ENCODE results near the gene PRRT1B. TPM values are rescaled to one million over a fixed set of nuclear protein-coding genes. Genes with fewer than 3 reads are reported as not detected.

PRRT1B gene
- total and polyA plus RNA-seq, 2 experiments from 2014 or later: not detected

- Histone ChIP-seq H3K4me1 (ENCODE audit: insufficient read depth) (no peaks in the 10 kb centered on the region), H3F3A (ENCODE audit: insufficient read depth) (no peaks in the 10 kb centered on the region), H3K79me2 (ENCODE audit: insufficient read depth) (no peaks in the 10 kb centered on the region), H3K9me3 (ENCODE audit: low read depth) (no peaks in the 10 kb centered on the region), H3K4me2 (ENCODE audit: unreplicated experiment) (no peak overlapping the region), H2AFZ (no peak overlapping the region), H3K9me2 (ENCODE audit: insufficient read depth) (no peaks in the 10 kb centered on the region), H3K4me3 (no peak overlapping the region), H4K20me1 (ENCODE audit: insufficient read depth) (no peaks in the 10 kb centered on the region), H3K27me3 (replicated peaks; ENCODE audit: insufficient read depth) (no peaks in the 10 kb centered on the region), H3K9ac (no peak overlapping the region), H3K36me3 (ENCODE audit: low read depth) (no peaks in the 10 kb centered on the region), H3K27ac (no peak overlapping the region)
- DNase-seq: no peak
- 91 to 96% methylated on average over 7 of the region's 7 CpGs for WGBS, 2 experiments (ENCODE audit: low coverage in 1 of 2, low lambda C conversion rate in 2 of 2, missing lambda C conversion rate in 2 of 2)
- in situ Hi-C loops (cut with MboI): no loop called here
- TF ChIP-seq EZH2 (IDR thresholded peaks at IDR 0.05; ENCODE audit: insufficient read depth, poor library complexity, severe bottlenecking) (no peak), EZH2phosphoT487 (IDR thresholded peaks at IDR 0.05; ENCODE audit: insufficient read depth, low read depth) (no peak)
Measured at GRCh38 chr9:131597246-131597645, 51.9 kb downstream of the PRRT1B start.

DNA sequence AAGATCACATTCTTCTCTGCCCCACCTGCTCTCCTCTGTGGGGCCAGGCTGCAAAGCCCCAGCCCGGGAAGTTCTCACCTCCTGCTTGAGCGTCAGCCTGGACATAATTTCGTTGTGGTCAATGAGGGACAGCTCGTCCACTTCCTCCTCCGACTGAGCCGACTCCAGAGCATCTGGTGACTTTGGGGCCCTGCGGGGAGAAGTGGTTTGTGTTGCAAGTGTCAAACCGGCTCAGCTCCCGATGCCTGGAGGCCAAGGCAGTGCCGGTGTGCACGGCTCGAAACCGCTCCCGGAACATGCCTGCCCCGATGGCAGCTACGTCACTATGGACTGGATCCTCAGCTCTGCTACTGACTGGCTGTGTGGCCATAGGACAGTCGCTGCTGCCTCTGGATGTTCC, 52.8 kb downstream of the PRRT1B start:
- Histone ChIP-seq H3K27me3 (replicated peaks; ENCODE audit: insufficient read depth) (no peaks in the 10 kb centered on the region), H2AFZ (no peak overlapping the region), H3K4me1 (ENCODE audit: insufficient read depth) (no peaks in the 10 kb centered on the region), H3K4me2 (ENCODE audit: unreplicated experiment) (no peak overlapping the region), H3F3A (ENCODE audit: insufficient read depth) (no peaks in the 10 kb centered on the region), H3K79me2 (ENCODE audit: insufficient read depth) (no peaks in the 10 kb centered on the region), H3K4me3 (no peak overlapping the region), H3K9ac (no peak overlapping the region), H3K9me3 (ENCODE audit: low read depth) (no peaks in the 10 kb centered on the region), H3K36me3 (ENCODE audit: low read depth) (no peaks in the 10 kb centered on the region), H3K27ac (no peak overlapping the region), H4K20me1 (ENCODE audit: insufficient read depth) (no peaks in the 10 kb centered on the region), H3K9me2 (ENCODE audit: insufficient read depth) (no peaks in the 10 kb centered on the region)
- TF ChIP-seq EZH2phosphoT487 (IDR thresholded peaks at IDR 0.05; ENCODE audit: insufficient read depth, low read depth): no peak
- TF ChIP-seq EZH2 (IDR thresholded peaks at IDR 0.05; ENCODE audit: insufficient read depth, poor library complexity, severe bottlenecking): no peak
- no peak for DNase-seq
- WGBS, 2 experiments (ENCODE audit: low coverage in 1 of 2, low lambda C conversion rate in 2 of 2, missing lambda C conversion rate in 2 of 2): 97 to 99% methylated on average over 17 of the region's 17 CpGs
- in situ Hi-C loops (cut with MboI): no loop called here

DNA sequence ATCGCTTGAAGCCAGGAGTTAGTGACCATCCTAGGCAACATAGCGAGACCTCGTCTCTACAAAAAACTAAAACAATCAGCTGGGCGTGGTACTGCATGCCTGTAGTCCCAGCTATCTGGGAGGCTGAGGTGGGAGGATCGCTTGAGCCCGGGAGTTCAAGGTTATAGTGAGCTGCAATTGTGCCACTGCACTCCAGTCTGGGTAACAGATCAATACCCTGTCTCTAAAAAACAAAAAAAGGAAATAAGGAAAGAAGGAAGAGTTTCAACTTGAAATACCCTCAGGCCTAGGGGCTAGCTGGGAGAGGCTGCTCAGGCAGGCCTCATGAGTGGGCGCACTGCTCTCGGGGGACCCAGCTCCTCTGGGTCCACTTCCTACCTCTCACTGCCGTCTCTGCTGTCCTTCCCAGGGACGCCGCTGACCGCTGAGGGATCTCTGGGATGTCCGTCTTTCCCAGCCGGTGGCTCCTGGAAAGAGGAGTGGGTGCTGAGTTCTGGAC, 56.4 kb downstream of the PRRT1B start:
- WGBS, 2 experiments (ENCODE audit: low coverage in 1 of 2, low lambda C conversion rate in 2 of 2, missing lambda C conversion rate in 2 of 2): 93% methylated on average over 14 of the region's 14 CpGs
- in situ Hi-C loops (cut with MboI): loop anchor here (25.0 kb wide), 1 partner anchor 661 kb away; no protein-coding TSS in a partner anchor

DNA sequence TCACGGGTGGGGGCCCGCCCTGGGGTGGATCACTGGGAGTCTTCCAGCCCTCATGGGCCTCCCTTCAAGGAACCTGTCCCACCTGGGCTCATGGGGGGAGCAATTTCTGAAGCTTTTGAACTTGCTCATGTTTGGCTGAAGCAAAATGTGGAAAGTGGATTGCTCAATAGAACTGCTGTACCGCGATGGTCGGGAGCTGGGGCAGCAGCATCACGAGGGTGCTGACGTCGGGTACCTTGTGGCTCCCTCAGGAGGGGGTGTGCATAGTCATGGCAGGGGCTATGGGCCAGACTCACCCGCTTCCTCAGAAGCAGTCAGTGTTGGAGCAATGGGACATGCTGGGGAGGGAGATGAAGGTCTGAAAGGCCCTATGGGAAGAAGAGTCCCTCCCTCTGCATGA, 57.9 kb downstream of the PRRT1B start:
- in situ Hi-C loops (cut with MboI): loop anchor here (25.0 kb wide), 1 partner anchor 659 kb away; no protein-coding TSS in a partner anchor
- Histone ChIP-seq H3K4me1 (ENCODE audit: insufficient read depth) (peaks cover 4% of the 10 kb centered on the region), H3K9me2 (ENCODE audit: insufficient read depth) (no peaks in the 10 kb centered on the region), H3K36me3 (ENCODE audit: low read depth) (no peaks in the 10 kb centered on the region), H3K9me3 (ENCODE audit: low read depth) (no peaks in the 10 kb centered on the region), H3K9ac (no peak overlapping the region), H3K4me2 (ENCODE audit: unreplicated experiment) (no peak overlapping the region), H3K4me3 (no peak overlapping the region), H4K20me1 (ENCODE audit: insufficient read depth) (no peaks in the 10 kb centered on the region), H3K27ac (no peak overlapping the region), H3F3A (ENCODE audit: insufficient read depth) (peaks cover 6% of the 10 kb centered on the region), H3K79me2 (ENCODE audit: insufficient read depth) (no peaks in the 10 kb centered on the region), H3K27me3 (replicated peaks; ENCODE audit: insufficient read depth) (no peaks in the 10 kb centered on the region), H2AFZ (no peak overlapping the region)
- TF ChIP-seq EZH2phosphoT487 (IDR thresholded peaks at IDR 0.05; ENCODE audit: insufficient read depth, low read depth): no peak
- TF ChIP-seq EZH2 (IDR thresholded peaks at IDR 0.05; ENCODE audit: insufficient read depth, poor library complexity, severe bottlenecking): no peak
- WGBS, 2 experiments (ENCODE audit: low coverage in 1 of 2, low lambda C conversion rate in 2 of 2, missing lambda C conversion rate in 2 of 2): 94% methylated on average over 9 of the region's 9 CpGs
- no peak for DNase-seq

More for the DNA sequence above, 56.4 kb downstream of the PRRT1B start:
- no peak overlapping the region for H3K27ac ChIP-seq
- no peak overlapping the region for H2AFZ ChIP-seq
- no peaks in the 10 kb centered on the region for H3F3A ChIP-seq (ENCODE audit: insufficient read depth)
- H3K4me1 ChIP-seq (ENCODE audit: insufficient read depth): no peaks in the 10 kb centered on the region
- no peak for TF ChIP-seq EZH2phosphoT487 (IDR thresholded peaks at IDR 0.05; ENCODE audit: insufficient read depth, low read depth)
- no peak for TF ChIP-seq EZH2 (IDR thresholded peaks at IDR 0.05; ENCODE audit: insufficient read depth, poor library complexity, severe bottlenecking)
- H4K20me1 ChIP-seq (ENCODE audit: insufficient read depth): no peaks in the 10 kb centered on the region
- no peaks in the 10 kb centered on the region for H3K36me3 ChIP-seq (ENCODE audit: low read depth)
- H3K9me2 ChIP-seq (ENCODE audit: insufficient read depth): no peaks in the 10 kb centered on the region
- no peaks in the 10 kb centered on the region for H3K9me3 ChIP-seq (ENCODE audit: low read depth)
- no peaks in the 10 kb centered on the region for H3K79me2 ChIP-seq (ENCODE audit: insufficient read depth)
- no peak overlapping the region for H3K4me3 ChIP-seq
- no peak for DNase-seq
- H3K9ac ChIP-seq: no peak overlapping the region
- no peaks in the 10 kb centered on the region for H3K27me3 ChIP-seq (replicated peaks; ENCODE audit: insufficient read depth)
- H3K4me2 ChIP-seq (ENCODE audit: unreplicated experiment): no peak overlapping the region
